Prostate gland (tissue), 2 donors: Measurements from ENCODE around the gene LACTBL1.
"Not testable (repeated sequence)": the region's sequence is repeated elsewhere in the genome, so short reads cannot be mapped to it uniquely, and the experiment has no call there.

Experiments
- POLR2A ChIP-seq: fragments of 450-650 bp; IDR thresholded peaks from one replicate; pipeline ENCODE4 v1.6.1; 2016; ENCODE audit warnings: antibody characterized with exemption, mild to moderate bottlenecking
- TF ChIP-seq, protein P1 (sequence below), 4 experiments: fragments of 200-600 bp in 2 of 4; fragments of 450-650 bp in 2 of 4; sonication (generic) in 2 of 4; IDR thresholded peaks; 1 replicate in 3 of 4; 2 replicates in 1 of 4; pipeline ENCODE4 v1.5.1; 2016 to 2019; ENCODE audit warnings: antibody characterized with exemption in 4 of 4, mild to moderate bottlenecking in 2 of 4, moderate library complexity in 2 of 4

- TF ChIP-seq POLR2A = not testable (repeated sequence)
- TF ChIP-seq, protein P1, sequence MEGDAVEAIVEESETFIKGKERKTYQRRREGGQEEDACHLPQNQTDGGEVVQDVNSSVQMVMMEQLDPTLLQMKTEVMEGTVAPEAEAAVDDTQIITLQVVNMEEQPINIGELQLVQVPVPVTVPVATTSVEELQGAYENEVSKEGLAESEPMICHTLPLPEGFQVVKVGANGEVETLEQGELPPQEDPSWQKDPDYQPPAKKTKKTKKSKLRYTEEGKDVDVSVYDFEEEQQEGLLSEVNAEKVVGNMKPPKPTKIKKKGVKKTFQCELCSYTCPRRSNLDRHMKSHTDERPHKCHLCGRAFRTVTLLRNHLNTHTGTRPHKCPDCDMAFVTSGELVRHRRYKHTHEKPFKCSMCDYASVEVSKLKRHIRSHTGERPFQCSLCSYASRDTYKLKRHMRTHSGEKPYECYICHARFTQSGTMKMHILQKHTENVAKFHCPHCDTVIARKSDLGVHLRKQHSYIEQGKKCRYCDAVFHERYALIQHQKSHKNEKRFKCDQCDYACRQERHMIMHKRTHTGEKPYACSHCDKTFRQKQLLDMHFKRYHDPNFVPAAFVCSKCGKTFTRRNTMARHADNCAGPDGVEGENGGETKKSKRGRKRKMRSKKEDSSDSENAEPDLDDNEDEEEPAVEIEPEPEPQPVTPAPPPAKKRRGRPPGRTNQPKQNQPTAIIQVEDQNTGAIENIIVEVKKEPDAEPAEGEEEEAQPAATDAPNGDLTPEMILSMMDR (IDR thresholded peaks at IDR 0.05) = not testable (repeated sequence)
These were observed 7.8 kb upstream of the LACTBL1 start for GRCh38 chr1:22980471-22980790.
